Cardiac muscle cell (in vitro differentiated cells and primary cell): ENCODE results near the gene PIK3R1. TPM values are rescaled to one million over a fixed set of nuclear protein-coding genes. Genes with fewer than 3 reads are reported as not detected.

ENCODE experiments used
- DNase-seq, 2 donors: peaks; one replicate each; pipeline versions ENCODE4 v3.0.0 to v3.0.0-alpha.2; 2010 to 2017; ENCODE audit warnings: low read depth in 1 of 2, low spot score in 1 of 2
- H3K27ac ChIP-seq: fragments of 200-600 bp; sonication (generic); 2 replicates; pipeline ENCODE4 v1.5.1; 2016
- H3K27me3 ChIP-seq: fragments of 200-600 bp; sonication (generic); 2 replicates; pipeline ENCODE4 v1.6.0; 2016; ENCODE audit warnings: control low read depth
- H3K36me3 ChIP-seq: fragments of 200-600 bp; sonication (generic); 2 replicates; pipeline ENCODE4 v1.5.1; 2016; ENCODE audit warnings: control low read depth
- H3K4me1 ChIP-seq: fragments of 200-600 bp; sonication (generic); 2 replicates; pipeline ENCODE4 v1.8.1; 2017; ENCODE audit warnings: low read depth, mild to moderate bottlenecking, mixed run types
- H3K4me3 ChIP-seq: fragments of 200-600 bp; sonication (generic); 2 replicates; pipeline ENCODE4 v1.5.1; 2016; ENCODE audit warnings: mild to moderate bottlenecking
- H3K9me3 ChIP-seq: fragments of 200-600 bp; sonication (generic); 2 replicates; pipeline ENCODE4 v1.5.1; 2017; ENCODE audit warnings: low read depth, mild to moderate bottlenecking, control low read depth
- polyA plus RNA-seq: library from polyadenylated mRNA; unstranded; fragments of >200 nt; fragmentation: Nextera tagmentation; extraction: Ambion mirVana; gene quantifications from 2 replicates; pipeline ENCODE4 v1.2.1, GENCODE V29; 2016
- total RNA-seq: library from RNA; depleted of rRNA; stranded (reverse); fragments of >200 nt; gene quantifications from 2 replicates; pipeline ENCODE4 v1.2.3, GENCODE V29; 2016
- TF ChIP-seq, protein P1 (sequence below): IDR thresholded peaks from 2 replicates; pipeline ENCODE4 v1.5.1; 2012; ENCODE audit warnings: low read depth, mild to moderate bottlenecking, low read length

The PIK3R1 gene
- total and polyA plus RNA-seq, 2 experiments from 2014 or later: 15.1 to 17.5 TPM

DNA sequence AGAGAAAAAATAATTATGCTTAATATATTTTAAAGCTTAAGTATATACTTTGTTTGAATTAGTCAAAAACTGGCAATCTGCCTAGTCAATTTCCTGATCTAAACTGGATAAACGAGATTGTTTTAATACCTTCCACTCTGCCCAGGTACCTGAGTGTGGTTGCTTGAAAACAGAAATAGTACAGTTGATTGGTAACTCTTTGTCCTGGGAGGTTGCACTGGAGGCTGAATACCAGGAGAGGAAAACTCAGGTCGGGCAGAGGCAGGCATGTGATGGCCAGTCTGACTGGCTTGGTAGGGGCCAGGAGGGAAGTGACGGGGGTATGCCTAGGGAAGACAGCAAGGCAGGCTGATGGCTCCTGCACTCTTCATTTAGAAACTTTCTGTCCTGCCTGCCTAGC is 80.2 kb downstream of the PIK3R1 start:
- H3K9me3 ChIP-seq: no peaks in the 10 kb centered on the region
- TF ChIP-seq, protein P1, sequence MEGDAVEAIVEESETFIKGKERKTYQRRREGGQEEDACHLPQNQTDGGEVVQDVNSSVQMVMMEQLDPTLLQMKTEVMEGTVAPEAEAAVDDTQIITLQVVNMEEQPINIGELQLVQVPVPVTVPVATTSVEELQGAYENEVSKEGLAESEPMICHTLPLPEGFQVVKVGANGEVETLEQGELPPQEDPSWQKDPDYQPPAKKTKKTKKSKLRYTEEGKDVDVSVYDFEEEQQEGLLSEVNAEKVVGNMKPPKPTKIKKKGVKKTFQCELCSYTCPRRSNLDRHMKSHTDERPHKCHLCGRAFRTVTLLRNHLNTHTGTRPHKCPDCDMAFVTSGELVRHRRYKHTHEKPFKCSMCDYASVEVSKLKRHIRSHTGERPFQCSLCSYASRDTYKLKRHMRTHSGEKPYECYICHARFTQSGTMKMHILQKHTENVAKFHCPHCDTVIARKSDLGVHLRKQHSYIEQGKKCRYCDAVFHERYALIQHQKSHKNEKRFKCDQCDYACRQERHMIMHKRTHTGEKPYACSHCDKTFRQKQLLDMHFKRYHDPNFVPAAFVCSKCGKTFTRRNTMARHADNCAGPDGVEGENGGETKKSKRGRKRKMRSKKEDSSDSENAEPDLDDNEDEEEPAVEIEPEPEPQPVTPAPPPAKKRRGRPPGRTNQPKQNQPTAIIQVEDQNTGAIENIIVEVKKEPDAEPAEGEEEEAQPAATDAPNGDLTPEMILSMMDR: no peak
- DNase-seq: no peak
- peaks cover 63% of the 10 kb centered on the region for H3K36me3 ChIP-seq
- H3K4me3 ChIP-seq: no peak overlapping the region
- no peaks in the 10 kb centered on the region for H3K27me3 ChIP-seq
- H3K4me1 ChIP-seq: peaks cover 18% of the 10 kb centered on the region
- no peak overlapping the region for H3K27ac ChIP-seq

DNA sequence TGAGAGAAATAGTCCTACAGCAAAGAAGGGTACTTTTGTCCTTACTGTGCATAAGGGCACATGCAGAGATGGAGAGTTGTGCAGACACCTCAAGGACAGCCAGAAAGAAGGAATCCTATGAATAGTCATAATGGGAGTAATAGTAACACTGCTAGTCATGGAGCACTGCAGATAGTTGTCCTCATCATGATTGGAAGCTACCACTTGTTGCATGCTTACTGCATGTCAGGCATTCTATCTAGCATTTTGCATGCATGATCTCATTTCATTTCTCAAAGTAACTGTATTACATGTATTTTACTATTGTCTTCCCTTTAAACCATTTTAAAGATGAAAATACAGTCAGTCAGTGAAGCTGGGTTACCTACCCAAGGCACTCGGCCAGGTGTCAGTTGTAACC is 81.3 kb downstream of the PIK3R1 start:
- TF ChIP-seq, protein P1: no peak
- H3K27ac ChIP-seq: no peak overlapping the region
- H3K4me1 ChIP-seq: peaks cover 6% of the 10 kb centered on the region
- H3K4me3 ChIP-seq: no peak overlapping the region
- H3K36me3 ChIP-seq: peaks cover 63% of the 10 kb centered on the region
- H3K9me3 ChIP-seq: no peaks in the 10 kb centered on the region
- H3K27me3 ChIP-seq: no peaks in the 10 kb centered on the region
- no peak for DNase-seq

DNA sequence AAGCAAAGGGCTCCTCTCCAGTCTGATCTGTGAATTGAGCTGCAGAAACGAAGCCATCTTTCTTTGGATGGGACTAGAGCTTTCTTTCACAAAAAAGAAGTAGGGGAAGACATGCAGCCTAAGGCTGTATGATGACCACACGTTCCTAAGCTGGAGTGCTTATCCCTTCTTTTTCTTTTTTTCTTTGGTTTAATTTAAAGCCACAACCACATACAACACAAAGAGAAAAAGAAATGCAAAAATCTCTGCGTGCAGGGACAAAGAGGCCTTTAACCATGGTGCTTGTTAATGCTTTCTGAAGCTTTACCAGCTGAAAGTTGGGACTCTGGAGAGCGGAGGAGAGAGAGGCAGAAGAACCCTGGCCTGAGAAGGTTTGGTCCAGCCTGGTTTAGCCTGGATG is 82.1 kb downstream of the PIK3R1 start:
- Histone ChIP-seq H3K9me3 (no peaks in the 10 kb centered on the region), H3K4me3 (no peak overlapping the region), H3K27ac (no peak overlapping the region), H3K27me3 (no peaks in the 10 kb centered on the region), H3K36me3 (peaks cover 60% of the 10 kb centered on the region), H3K4me1 (no peaks in the 10 kb centered on the region)
- TF ChIP-seq, protein P1: no peak
- DNase-seq: no peak

DNA sequence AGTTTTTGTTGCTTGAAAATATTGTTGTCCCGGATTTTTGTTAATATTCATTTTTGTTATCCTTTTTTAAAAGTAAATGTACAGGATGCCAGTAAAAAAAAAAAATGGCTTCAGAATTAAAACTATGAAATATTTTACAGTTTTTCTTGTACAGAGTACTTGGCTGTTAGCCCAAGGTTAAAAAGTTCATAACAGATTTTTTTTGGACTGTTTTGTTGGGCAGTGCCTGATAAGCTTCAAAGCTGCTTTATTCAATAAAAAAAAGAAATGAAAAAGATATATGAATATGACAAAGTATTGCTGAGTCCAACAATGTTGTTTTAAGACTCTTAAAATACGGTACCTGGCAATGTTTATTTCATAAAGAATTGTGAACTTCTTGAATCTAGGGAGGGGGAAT is 82.9 kb downstream of the PIK3R1 start:
- TF ChIP-seq, protein P1: no peak
- Histone ChIP-seq H3K4me3 (no peak overlapping the region), H3K36me3 (peaks cover 52% of the 10 kb centered on the region), H3K27me3 (no peaks in the 10 kb centered on the region), H3K4me1 (peaks cover 4% of the 10 kb centered on the region), H3K27ac (no peak overlapping the region), H3K9me3 (no peaks in the 10 kb centered on the region)
- DNase-seq: no peak

DNA sequence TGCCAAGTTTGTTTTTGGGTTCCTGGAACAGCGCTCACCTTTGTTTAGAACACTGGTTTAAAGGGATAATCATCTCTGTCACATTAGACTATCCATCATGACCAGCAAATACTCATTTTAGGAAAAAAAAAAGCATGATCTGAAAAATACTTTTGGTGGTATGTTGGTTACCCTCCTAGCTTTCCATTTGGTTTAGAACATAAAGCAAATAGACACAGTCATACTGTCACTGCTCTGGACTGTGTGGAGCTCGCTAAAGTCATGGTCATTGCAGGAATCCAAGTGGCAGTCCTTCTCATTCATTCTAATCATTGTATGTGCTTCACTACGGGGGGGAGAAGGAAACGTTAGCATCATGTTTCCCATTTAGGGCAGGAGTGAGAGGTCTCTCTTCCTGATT is 83.5 kb downstream of the PIK3R1 start:
- H3K4me1 ChIP-seq: peaks cover 10% of the 10 kb centered on the region
- H3K27ac ChIP-seq: no peak overlapping the region
- H3K9me3 ChIP-seq: no peaks in the 10 kb centered on the region
- H3K4me3 ChIP-seq: no peak overlapping the region
- no peak for DNase-seq
- H3K36me3 ChIP-seq: peaks cover 46% of the 10 kb centered on the region
- TF ChIP-seq, protein P1: no peak
- no peaks in the 10 kb centered on the region for H3K27me3 ChIP-seq

DNA sequence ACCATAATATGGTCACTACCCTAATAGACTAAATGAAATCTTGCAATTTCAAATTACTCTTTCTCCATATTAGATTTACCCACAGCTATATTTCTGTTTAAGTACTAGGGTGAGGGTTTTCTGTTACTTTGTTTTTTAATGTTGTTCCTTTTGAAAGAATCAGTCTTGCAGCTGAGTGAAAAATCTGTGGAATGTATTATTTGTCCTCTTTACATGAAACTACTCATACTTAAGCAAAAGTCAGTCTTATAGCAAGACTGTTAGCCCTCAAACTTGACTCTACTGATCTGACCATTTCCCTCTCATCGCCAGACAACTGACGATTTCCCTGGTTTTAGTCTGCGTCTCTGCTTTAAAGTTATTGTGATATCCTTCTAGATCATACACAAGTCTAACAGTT is 84.0 kb downstream of the PIK3R1 start:
- no peak for DNase-seq
- Histone ChIP-seq H3K36me3 (peaks cover 41% of the 10 kb centered on the region), H3K4me3 (no peak overlapping the region), H3K9me3 (no peaks in the 10 kb centered on the region), H3K4me1 (peaks cover 15% of the 10 kb centered on the region), H3K27ac (no peak overlapping the region), H3K27me3 (no peaks in the 10 kb centered on the region)
- TF ChIP-seq, protein P1: no peak
